Liver (tissue), 9 donors: Measurements from ENCODE around the gene SH2D3C. TPM values are rescaled to one million over a fixed set of nuclear protein-coding genes. Genes with fewer than 3 reads are reported as not detected.

Experiments
- DNase-seq: peaks from one replicate; pipeline ENCODE4 v3.0.0-alpha.2; 2017; ENCODE audit warnings: low spot score
- H3K27ac ChIP-seq, 2 donors: one replicate each; pipeline ENCODE4 v1.7.0; 2013; ENCODE audit warnings: inconsistent platforms in 2 of 2, low read length in 2 of 2, control low read depth in 1 of 2, low read depth in 1 of 2, mild to moderate bottlenecking in 1 of 2
- H3K27me3 ChIP-seq, 4 donors: one replicate each; pipeline versions ENCODE4 v1.6.1 to v1.7.0; 2013; ENCODE audit warnings: low read length in 3 of 4, inconsistent platforms in 1 of 4, mild to moderate bottlenecking in 1 of 4, moderate library complexity in 1 of 4; ENCODE audit not compliant: control insufficient read depth in 4 of 4, insufficient read depth in 4 of 4
- H3K36me3 ChIP-seq, 4 donors: one replicate each; pipeline versions ENCODE4 v1.6.1 to v1.7.0; 2013; ENCODE audit warnings: low read length in 3 of 4, mild to moderate bottlenecking in 3 of 4, low read depth in 1 of 4, moderate library complexity in 1 of 4; ENCODE audit not compliant: control insufficient read depth in 4 of 4, insufficient read depth in 3 of 4
- H3K4me1 ChIP-seq, 4 donors: one replicate each; pipeline versions ENCODE4 v1.6.1 to v1.7.0; 2013; ENCODE audit warnings: low read length in 3 of 4, mild to moderate bottlenecking in 3 of 4, moderate library complexity in 1 of 4; ENCODE audit not compliant: control insufficient read depth in 4 of 4, insufficient read depth in 4 of 4
- H3K4me3 ChIP-seq, 3 donors: one replicate each; pipeline versions ENCODE4 v1.6.1 to v1.7.0; 2013; ENCODE audit warnings: low read length in 3 of 3, control low read depth in 1 of 3, low read depth in 1 of 3, mild to moderate bottlenecking in 1 of 3
- H3K9ac ChIP-seq, 2 donors: one replicate each; pipeline ENCODE4 v1.7.0; 2013; ENCODE audit warnings: low read length in 2 of 2, mild to moderate bottlenecking in 2 of 2, moderate library complexity in 2 of 2, control low read depth in 1 of 2, low read depth in 1 of 2
- H3K9me3 ChIP-seq, 4 donors: one replicate each; pipeline versions ENCODE4 v1.6.1 to v1.7.0; 2013; ENCODE audit warnings: low read length in 3 of 4; ENCODE audit not compliant: control insufficient read depth in 4 of 4
- ATF3 ChIP-seq: IDR thresholded peaks from 2 replicates; pipeline ENCODE4 v1.6.1; 2016; ENCODE audit warnings: antibody characterized with exemption
- CTCF ChIP-seq: fragments of 150-350 bp; IDR thresholded peaks from 2 replicates; pipeline ENCODE4 v1.5.1; 2017; ENCODE audit warnings: improper control_type of control experiment, low read depth, low read length; ENCODE audit not compliant: missing input control
- EGR1 ChIP-seq, 2 donors: IDR thresholded peaks; 2 replicates each; pipeline ENCODE4 v1.6.1; 2016 to 2018; ENCODE audit warnings: antibody characterized with exemption in 2 of 2, low read depth in 2 of 2
- FOXA1 ChIP-seq: IDR thresholded peaks from 2 replicates; pipeline ENCODE4 v1.6.1; 2016; ENCODE audit warnings: antibody characterized with exemption
- GABPA ChIP-seq, 2 donors: IDR thresholded peaks in 1 of 2; conservative IDR thresholded peaks in 1 of 2; 2 replicates each; pipeline ENCODE4 v1.6.1; 2016; ENCODE audit warnings: antibody characterized with exemption in 2 of 2, mild to moderate bottlenecking in 1 of 2, moderate library complexity in 1 of 2
- JUND ChIP-seq, 2 donors: IDR thresholded peaks; 2 replicates each; pipeline ENCODE4 v1.6.1; 2016; ENCODE audit warnings: antibody characterized with exemption in 2 of 2
- NR2F2 ChIP-seq: IDR thresholded peaks from 2 replicates; pipeline ENCODE4 v1.6.1; 2016; ENCODE audit warnings: antibody characterized with exemption
- RAD21 ChIP-seq, 2 donors: IDR thresholded peaks; 2 replicates each; pipeline ENCODE4 v1.6.1; 2016; ENCODE audit warnings: antibody characterized with exemption in 2 of 2, mild to moderate bottlenecking in 2 of 2
- REST ChIP-seq: IDR thresholded peaks from 2 replicates; pipeline ENCODE4 v1.6.1; 2016; ENCODE audit warnings: antibody characterized with exemption, mild to moderate bottlenecking
- RXRA ChIP-seq, 2 donors: IDR thresholded peaks; 2 replicates each; pipeline ENCODE4 v1.6.1; 2017 to 2018; ENCODE audit warnings: antibody characterized with exemption in 2 of 2, mild to moderate bottlenecking in 1 of 2
- SP1 ChIP-seq: IDR thresholded peaks from 2 replicates; pipeline ENCODE4 v1.6.1; 2018; ENCODE audit warnings: antibody characterized with exemption, mild to moderate bottlenecking
- TAF1 ChIP-seq: conservative IDR thresholded peaks from 2 replicates; pipeline ENCODE4 v1.6.1; 2016; ENCODE audit warnings: antibody characterized with exemption, mild to moderate bottlenecking
- YY1 ChIP-seq: IDR thresholded peaks from 2 replicates; pipeline ENCODE4 v1.6.1; 2016; ENCODE audit warnings: antibody characterized with exemption, mild to moderate bottlenecking
- WGBS: extraction: QIAGEN DNeasy Blood & Tissue Kit; methylation state at CpG from one replicate; pipeline ENCODE4 v1.1.7; 2013; 5-methylcytosine and 5-hydroxymethylcytosine counted together
- polyA plus RNA-seq, 2 donors: library from polyadenylated mRNA; stranded (reverse) in 1 of 2; unstranded in 1 of 2; fragments of 200-250 nt in 1 of 2; fragments of >200 nt in 1 of 2; fragmentation: Nextera tagmentation in 1 of 2; extraction: Ambion mirVana in 1 of 2; gene quantifications; one replicate each; pipeline versions ENCODE4 v1.2.1 to v1.2.3, GENCODE V29; 2013 to 2015
- total RNA-seq, 2 donors: library from RNA; depleted of rRNA; stranded (reverse); fragments of >200 nt; gene quantifications; one replicate each; pipeline ENCODE4 v1.2.3, GENCODE V29; 2014
- donor health status: healthy.
- donor health status: healthy.
- donor health status: healthy.
- donor health status: healthy.
- donor health status: healthy.

SH2D3C gene
- total and polyA plus RNA-seq, 4 donors: 2.2 to 5.1 (median 3.9) TPM

- Histone ChIP-seq H3K4me3 (peak overlapping the region; percentile 49 to 61 (median 54)), H3K4me1 (peaks cover 0 to 10% (median 8%) of the 10 kb centered on the region in 4 donors), H3K36me3 (no peaks in the 10 kb centered on the region), H3K9me3 (no peaks in the 10 kb centered on the region), H3K27ac (peak overlapping the region; percentile 30 to 68), H3K27me3 (no peaks in the 10 kb centered on the region), H3K9ac (peak overlapping the region; percentile 38 to 39)
- TF ChIP-seq REST: peak; percentile 63
- TF ChIP-seq CTCF: no peak
- no peak for TF ChIP-seq NR2F2
- no peak for TF ChIP-seq ATF3
- TF ChIP-seq RAD21 (IDR thresholded peaks at IDR 0.05): peak; percentile 34 to 59
- no peak for TF ChIP-seq TAF1
- TF ChIP-seq EGR1 (IDR thresholded peaks at IDR 0.05; ENCODE audit: low read depth in 2 of 2): peak; percentile 82 to 87
- TF ChIP-seq YY1: peak; percentile 66
- peak; percentile 94 for TF ChIP-seq SP1
- peak; percentile 8 to 37 for TF ChIP-seq RXRA (IDR thresholded peaks at IDR 0.05)
- TF ChIP-seq GABPA (IDR thresholded peaks at IDR 0.05 in 1 of 2, conservative IDR thresholded peaks at IDR 0.05 in 1 of 2): no peak
- peak; percentile 22 for TF ChIP-seq FOXA1
- peak in 1 of 2 donors; percentile 18 for TF ChIP-seq JUND (IDR thresholded peaks at IDR 0.05)
- DNase-seq: peak; percentile 98
- 3% methylated on average over 43 of the region's 43 CpGs for WGBS
These were observed 7.4 kb downstream of the SH2D3C start for GRCh38 chr9:127770905-127771569.

GRCh38 chr9:127770583-127770904 lies 7.9 kb downstream of the SH2D3C start:
- Histone ChIP-seq H3K4me1 (peaks cover 0 to 10% (median 8%) of the 10 kb centered on the region in 4 donors), H3K36me3 (no peaks in the 10 kb centered on the region), H3K9me3 (no peaks in the 10 kb centered on the region), H3K27me3 (no peaks in the 10 kb centered on the region), H3K27ac (peak overlapping the region; percentile 30 to 68), H3K9ac (peak overlapping the region; percentile 38 to 39), H3K4me3 (peak overlapping the region in 2 of 3 donors; percentile 49 to 54)
- 47% methylated on average over 3 of the region's 3 CpGs for WGBS
- no peak for DNase-seq
- TF ChIP-seq SP1: no peak
